ENCODE measurements around the gene HOXD8.

Gene HOXD8

GRCh38 chr2:176130957-176131847, 1.7 kb downstream of the HOXD8 start:
- no peak for DNase-seq

DNA sequence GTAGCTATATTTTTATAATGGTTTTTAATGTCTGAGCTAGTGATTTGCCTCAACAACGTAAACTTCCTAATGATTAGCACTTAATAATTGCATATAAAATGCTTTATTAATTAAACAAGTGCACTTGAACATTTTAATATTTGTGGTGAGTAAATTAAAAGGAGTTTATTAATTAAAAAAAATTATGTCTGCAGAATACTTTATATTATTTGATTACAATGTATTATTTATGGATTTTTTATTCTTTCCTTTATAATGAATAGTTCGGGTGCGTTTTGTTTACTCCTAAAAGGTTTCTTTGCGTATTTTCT, 2.3 kb downstream of the HOXD8 start:
- no peak for DNase-seq

GRCh38 chr2:176132205-176133171, 3.0 kb downstream of the HOXD8 start:
- DNase-seq = no peak

GRCh38 chr2:176133389-176133788, 3.9 kb downstream of the HOXD8 start:
- DNase-seq = no peak

GRCh38 chr2:176134035-176134434, 4.5 kb downstream of the HOXD8 start:
- no peak for DNase-seq

- no peak for DNase-seq
These were observed 5.5 kb downstream of the HOXD8 start for GRCh38 chr2:176135035-176135440.

- no peak for DNase-seq
These were observed 7.1 kb downstream of the HOXD8 start for GRCh38 chr2:176136374-176137251.

DNA sequence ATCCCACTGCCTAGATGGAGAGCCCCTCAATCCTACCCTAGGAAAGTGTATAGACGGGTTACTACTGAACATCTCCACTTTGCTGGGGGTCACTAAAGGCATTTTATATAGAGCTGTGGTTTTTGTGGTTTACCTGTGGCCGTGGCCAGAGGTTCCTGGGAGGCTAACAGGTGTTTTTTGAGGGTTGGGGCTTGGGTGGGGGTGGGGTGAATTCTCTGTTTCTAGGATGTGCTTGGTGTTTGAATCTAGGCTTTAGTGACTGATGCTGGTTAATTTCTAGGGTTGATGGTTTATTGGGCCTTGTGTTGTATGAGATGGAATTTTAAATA, 7.7 kb downstream of the HOXD8 start:
- DNase-seq = no peak

GRCh38 chr2:176137906-176138305, 8.4 kb downstream of the HOXD8 start:
- DNase-seq = no peak

DNA sequence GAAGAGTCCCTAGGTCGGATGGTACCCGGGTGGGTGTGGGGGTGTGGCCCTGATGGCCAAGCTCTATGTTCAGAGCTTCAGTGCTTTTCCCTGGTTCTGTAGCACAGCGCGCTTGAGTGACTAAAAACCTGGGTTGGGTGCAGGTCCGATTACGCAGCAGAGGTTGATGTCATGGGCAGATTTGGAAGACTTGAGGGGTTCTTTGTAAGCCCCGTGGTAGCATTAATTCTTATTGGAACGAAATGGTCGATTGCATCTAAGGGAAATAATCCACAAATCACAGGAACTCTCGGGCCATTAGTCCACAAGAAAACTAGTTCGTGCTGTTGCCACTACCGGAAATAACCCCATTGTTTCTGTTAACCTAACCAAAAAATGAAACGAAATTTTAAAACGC, 9.0 kb downstream of the HOXD8 start:
- DNase-seq = no peak

DNA sequence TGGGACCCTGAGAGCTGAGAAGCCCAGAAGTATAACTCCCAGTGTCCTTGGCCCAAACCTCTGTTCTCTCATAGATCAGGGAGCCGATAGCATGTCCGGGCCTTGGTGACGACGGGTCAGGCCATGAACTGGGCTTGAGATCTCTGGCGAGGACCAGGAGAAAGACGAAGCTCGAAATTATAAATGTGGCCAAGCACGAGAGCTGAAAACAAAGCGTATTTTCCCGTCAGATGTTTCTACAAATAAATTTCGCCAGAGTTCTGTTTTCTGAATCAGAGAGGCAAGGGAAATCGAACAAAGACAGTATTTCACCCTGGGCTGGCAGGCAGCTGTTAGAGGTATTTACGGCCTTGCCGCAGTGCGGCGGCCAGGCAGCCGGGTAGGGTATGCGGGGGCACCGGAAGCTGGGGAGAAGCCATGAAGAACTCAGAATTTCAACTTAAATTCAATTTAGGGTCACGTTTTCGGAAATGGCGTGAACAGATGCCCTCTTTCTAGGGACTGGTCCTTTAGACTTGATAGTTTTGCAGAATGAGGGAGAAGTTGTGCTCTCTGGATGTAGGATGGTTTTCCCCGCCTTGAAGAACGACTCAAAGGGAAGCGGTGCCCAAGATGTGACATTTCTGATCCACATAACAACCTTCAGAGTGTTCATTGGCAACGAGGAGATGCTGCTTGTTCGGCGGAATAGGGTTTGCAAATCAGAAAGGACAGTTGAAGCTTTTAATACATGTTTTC, 9.6 kb downstream of the HOXD8 start:
- no peak for DNase-seq

- DNase-seq = no peak
These were observed 10.4 kb downstream of the HOXD8 start for GRCh38 chr2:176139661-176140512.

- no peak for DNase-seq
These were observed 11.2 kb downstream of the HOXD8 start for GRCh38 chr2:176140513-176141317.

DNA sequence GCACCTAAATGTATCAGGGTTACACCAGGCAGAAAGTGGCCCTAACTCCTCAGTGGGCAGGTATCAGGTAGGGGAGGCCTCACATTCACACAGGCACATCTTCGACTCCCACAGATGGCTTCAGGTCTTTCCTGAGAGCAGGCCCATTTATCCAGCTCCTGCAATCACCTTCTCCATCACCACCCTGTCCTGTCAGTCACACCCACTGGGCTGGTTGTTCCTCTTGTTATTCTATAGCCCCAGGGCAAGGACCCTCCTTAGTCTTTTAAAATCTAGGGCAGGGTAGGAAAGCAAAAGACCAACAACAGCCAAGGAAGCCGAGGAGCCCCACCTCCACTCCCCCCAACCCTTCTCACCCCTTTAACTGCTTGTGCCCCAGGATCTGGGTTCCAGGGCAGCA, 12.8 kb downstream of the HOXD8 start:
- no peak for DNase-seq

DNA sequence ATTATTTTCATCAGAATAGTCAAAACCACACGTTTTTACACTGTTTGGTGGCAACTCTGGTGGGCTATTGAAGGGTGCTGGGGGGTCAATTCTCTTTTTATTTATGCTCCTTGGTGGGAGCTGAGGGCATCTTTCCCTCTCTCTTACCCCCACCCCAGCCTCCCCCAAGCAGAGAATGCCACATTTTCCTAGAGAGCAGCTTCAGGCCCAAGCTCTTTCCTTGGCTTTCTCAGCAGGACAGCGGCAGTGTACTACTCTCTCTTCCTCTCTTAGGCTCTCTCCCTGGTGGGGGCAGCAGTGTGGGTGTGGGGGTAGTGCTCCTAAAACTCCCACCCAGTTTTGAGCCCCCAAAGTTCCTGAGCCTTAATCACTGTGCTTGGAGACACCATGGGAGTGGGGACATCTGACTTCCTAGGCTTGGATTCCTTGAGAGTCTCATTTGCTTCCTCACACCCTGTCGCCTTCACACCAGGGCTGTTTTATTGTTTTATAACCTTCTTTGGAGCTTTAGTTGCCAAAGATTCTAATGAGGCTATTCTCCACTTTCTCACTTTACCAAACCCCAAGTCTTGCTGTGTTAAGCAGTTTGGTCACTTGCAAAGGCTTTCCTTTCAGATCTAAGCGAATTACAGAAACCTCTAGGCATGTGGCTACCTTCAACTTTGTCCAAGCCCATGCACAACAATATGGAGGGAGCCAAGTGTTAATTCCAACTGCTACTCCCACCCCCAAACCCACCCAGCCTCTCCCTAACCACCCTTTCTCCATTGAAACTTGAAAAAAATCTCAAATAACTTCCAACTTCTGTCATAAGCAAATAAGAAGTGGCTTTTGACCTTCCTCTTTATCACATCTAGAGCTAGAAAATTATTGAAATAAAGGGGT, 15.8 kb downstream of the HOXD8 start:
- DNase-seq = no peak

- DNase-seq = no peak
These were observed 16.6 kb downstream of the HOXD8 start for GRCh38 chr2:176146101-176146500.

- DNase-seq = no peak
These were observed 17.1 kb downstream of the HOXD8 start for GRCh38 chr2:176146645-176147044.

- no peak for DNase-seq
These were observed 17.8 kb downstream of the HOXD8 start for GRCh38 chr2:176147210-176147799.
